ENCODE data around the gene COQ7.

COQ7 gene

GRCh38 chr16:19109288-19109664 lies 41.9 kb downstream of the COQ7 start:
- H3K9me3 ChIP-seq = no peaks in the 10 kb centered on the region
- H3K4me3 ChIP-seq = no peak overlapping the region
- H3K4me1 ChIP-seq = peaks cover 12% of the 10 kb centered on the region
- no peaks in the 10 kb centered on the region for H3K27me3 ChIP-seq (ENCODE audit: low read depth)
- H3K36me3 ChIP-seq (replicated peaks) = no peaks in the 10 kb centered on the region
- no peak for DNase-seq (ENCODE audit: low spot score in 2 of 2)
- in situ Hi-C loops (cut with MboI; ENCODE audit: low sequenced_read_pairs) = no loop called here

- no peak for DNase-seq (ENCODE audit: low spot score in 2 of 2)
- no peaks in the 10 kb centered on the region for H3K27me3 ChIP-seq (ENCODE audit: low read depth)
- peaks cover 3% of the 10 kb centered on the region; the same call in 1 of the 2 replicates for H3K36me3 ChIP-seq (replicated peaks)
- in situ Hi-C loops (cut with MboI; ENCODE audit: low sequenced_read_pairs) = no loop called here
- H3K4me3 ChIP-seq = no peak overlapping the region
- H3K9me3 ChIP-seq = no peaks in the 10 kb centered on the region
- peaks cover 18% of the 10 kb centered on the region for H3K4me1 ChIP-seq
Observed at GRCh38 chr16:19110537-19111360, 43.3 kb downstream of the COQ7 start.

GRCh38 chr16:19112099-19112407 lies 44.6 kb downstream of the COQ7 start:
- Histone ChIP-seq H3K4me3 (no peak overlapping the region), H3K9me3 (no peaks in the 10 kb centered on the region), H3K27me3 (ENCODE audit: low read depth) (no peaks in the 10 kb centered on the region), H3K4me1 (peaks cover 10% of the 10 kb centered on the region), H3K36me3 (replicated peaks) (peaks cover 5% of the 10 kb centered on the region; the same call in 1 of the 2 replicates)
- in situ Hi-C loops (cut with MboI; ENCODE audit: low sequenced_read_pairs) = no loop called here
- no peak for DNase-seq (ENCODE audit: low spot score in 2 of 2)

GRCh38 chr16:19113577-19114358 lies 46.4 kb downstream of the COQ7 start, which contains the start of gene ITPRIPL2:
TSS of gene ITPRIPL2 (plus strand) at chr16:19113964. CDS start at chr16:19114462, 498 bp downstream.
- peaks cover 10% of the 10 kb centered on the region for H3K4me1 ChIP-seq
- H3K27me3 ChIP-seq (ENCODE audit: low read depth) = no peaks in the 10 kb centered on the region
- in situ Hi-C loops (cut with MboI; ENCODE audit: low sequenced_read_pairs) = no loop called here
- no peaks in the 10 kb centered on the region for H3K9me3 ChIP-seq
- H3K4me3 ChIP-seq = peak within 1 kb of the TSS; percentile 53
- H3K36me3 ChIP-seq (replicated peaks) = peaks cover 5% of the 10 kb centered on the region; the same call in 1 of the 2 replicates
- peak; percentile 77 to 85 for DNase-seq (ENCODE audit: low spot score in 2 of 2)

GRCh38 chr16:19114359-19115147 lies 47.1 kb downstream of the COQ7 start:
- H3K4me1 ChIP-seq = peaks cover 10% of the 10 kb centered on the region
- peaks cover 5% of the 10 kb centered on the region; the same call in 1 of the 2 replicates for H3K36me3 ChIP-seq (replicated peaks)
- no peaks in the 10 kb centered on the region for H3K9me3 ChIP-seq
- H3K27me3 ChIP-seq (ENCODE audit: low read depth) = no peaks in the 10 kb centered on the region
- peak in 1 of 2 experiments; percentile 56 for DNase-seq (ENCODE audit: low spot score in 2 of 2)
- peak overlapping the region; percentile 53 for H3K4me3 ChIP-seq
- in situ Hi-C loops (cut with MboI; ENCODE audit: low sequenced_read_pairs) = no loop called here

- no peaks in the 10 kb centered on the region for H3K9me3 ChIP-seq
- no peak for DNase-seq (ENCODE audit: low spot score in 2 of 2)
- H3K4me3 ChIP-seq = peak overlapping the region; percentile 53; the same call in 1 of the 2 replicates
- H3K27me3 ChIP-seq (ENCODE audit: low read depth) = no peaks in the 10 kb centered on the region
- H3K4me1 ChIP-seq = peaks cover 10% of the 10 kb centered on the region
- H3K36me3 ChIP-seq (replicated peaks) = peaks cover 5% of the 10 kb centered on the region; the same call in 1 of the 2 replicates
- in situ Hi-C loops (cut with MboI; ENCODE audit: low sequenced_read_pairs) = no loop called here
Observed at GRCh38 chr16:19115148-19116021, 48.0 kb downstream of the COQ7 start.

GRCh38 chr16:19116711-19117449 lies 49.5 kb downstream of the COQ7 start:
- in situ Hi-C loops (cut with MboI; ENCODE audit: low sequenced_read_pairs) = no loop called here
- no peak overlapping the region for H3K4me3 ChIP-seq
- DNase-seq (ENCODE audit: low spot score in 2 of 2) = no peak

GRCh38 chr16:19118938-19119431 lies 51.6 kb downstream of the COQ7 start:
- Histone ChIP-seq H3K9me3 (no peaks in the 10 kb centered on the region), H3K36me3 (replicated peaks) (peaks cover 5% of the 10 kb centered on the region; the same call in 1 of the 2 replicates), H3K27me3 (ENCODE audit: low read depth) (no peaks in the 10 kb centered on the region), H3K4me3 (no peak overlapping the region), H3K4me1 (peaks cover 6% of the 10 kb centered on the region)
- no peak for DNase-seq (ENCODE audit: low spot score in 2 of 2)
- in situ Hi-C loops (cut with MboI; ENCODE audit: low sequenced_read_pairs) = no loop called here

More at GRCh38 chr16:19116711-19117449, 49.5 kb downstream of the COQ7 start:
- Histone ChIP-seq H3K27me3 (ENCODE audit: low read depth) (no peaks in the 10 kb centered on the region), H3K4me1 (peaks cover 10% of the 10 kb centered on the region), H3K9me3 (no peaks in the 10 kb centered on the region), H3K36me3 (replicated peaks) (peaks cover 5% of the 10 kb centered on the region; the same call in 1 of the 2 replicates)

- Histone ChIP-seq H3K9me3 (no peaks in the 10 kb centered on the region), H3K4me1 (peaks cover 3% of the 10 kb centered on the region), H3K36me3 (replicated peaks) (peaks cover 5% of the 10 kb centered on the region; the same call in 1 of the 2 replicates), H3K27me3 (ENCODE audit: low read depth) (no peaks in the 10 kb centered on the region), H3K4me3 (no peak overlapping the region)
- in situ Hi-C loops (cut with MboI; ENCODE audit: low sequenced_read_pairs) = no loop called here
- DNase-seq (ENCODE audit: low spot score in 2 of 2) = no peak
Observed at GRCh38 chr16:19119564-19119963, 52.1 kb downstream of the COQ7 start.

GRCh38 chr16:19123535-19124178 lies 56.2 kb downstream of the COQ7 start:
- Histone ChIP-seq H3K36me3 (replicated peaks) (no peaks in the 10 kb centered on the region), H3K4me3 (no peak overlapping the region), H3K4me1 (no peaks in the 10 kb centered on the region), H3K27me3 (ENCODE audit: low read depth) (no peaks in the 10 kb centered on the region), H3K9me3 (no peaks in the 10 kb centered on the region)
- DNase-seq (ENCODE audit: low spot score in 2 of 2) = no peak
- in situ Hi-C loops (cut with MboI; ENCODE audit: low sequenced_read_pairs) = no loop called here

GRCh38 chr16:19126300-19126699 lies 58.9 kb downstream of the COQ7 start:
- in situ Hi-C loops (cut with MboI; ENCODE audit: low sequenced_read_pairs) = no loop called here
- H3K36me3 ChIP-seq (replicated peaks) = no peaks in the 10 kb centered on the region
- DNase-seq (ENCODE audit: low spot score in 2 of 2) = no peak
- H3K4me1 ChIP-seq = no peaks in the 10 kb centered on the region
- H3K27me3 ChIP-seq (ENCODE audit: low read depth) = no peaks in the 10 kb centered on the region
- no peak overlapping the region for H3K4me3 ChIP-seq
- H3K9me3 ChIP-seq = no peaks in the 10 kb centered on the region

GRCh38 chr16:19127205-19127604 lies 59.8 kb downstream of the COQ7 start:
- DNase-seq (ENCODE audit: low spot score in 2 of 2) = no peak
- in situ Hi-C loops (cut with MboI; ENCODE audit: low sequenced_read_pairs) = no loop called here
- Histone ChIP-seq H3K27me3 (ENCODE audit: low read depth) (no peaks in the 10 kb centered on the region), H3K36me3 (replicated peaks) (no peaks in the 10 kb centered on the region), H3K4me1 (no peaks in the 10 kb centered on the region), H3K9me3 (no peaks in the 10 kb centered on the region), H3K4me3 (no peak overlapping the region)

Data from HAP-1 (cell line).